HCT116 (cell line): ENCODE data around the gene FGF3.

Source experiments
- CBX3 ChIP-seq: IDR thresholded peaks from 2 replicates; pipeline ENCODE4 v1.6.1; 2012; ENCODE audit warnings: low read depth
- ELF1 ChIP-seq: IDR thresholded peaks from 2 replicates; pipeline ENCODE4 v1.6.1; 2012; ENCODE audit warnings: low read depth, borderline replicate concordance
- EZH2phosphoT487 ChIP-seq: fragments of 200-600 bp; IDR thresholded peaks from 2 replicates; pipeline ENCODE4 v1.6.1; 2018; ENCODE audit warnings: antibody characterized with exemption, borderline replicate concordance
- JUND ChIP-seq: IDR thresholded peaks from 2 replicates; pipeline ENCODE4 v1.6.1; 2012
- POLR2A ChIP-seq: IDR thresholded peaks from 2 replicates; pipeline ENCODE4 v1.7.0; 2011; ENCODE audit warnings: borderline replicate concordance; ENCODE audit not compliant: insufficient read depth, insufficient read length; ENCODE audit errors: extremely low read depth
- POLR2AphosphoS5 ChIP-seq: IDR thresholded peaks from 2 replicates; pipeline ENCODE4 v1.6.1; 2011; ENCODE audit warnings: mild to moderate bottlenecking, low read depth, low read length, moderate library complexity
- TF ChIP-seq, protein P1 (sequence below): IDR thresholded peaks from 2 replicates; pipeline ENCODE4 v1.6.1; 2012
- TF ChIP-seq, protein P2 (sequence below), 3 experiments: fragments of 200-600 bp in 1 of 3; sonication (generic) in 1 of 3; IDR thresholded peaks in 2 of 3; conservative IDR thresholded peaks in 1 of 3; 2 replicates each; pipeline ENCODE4 v1.5.1; 2012 to 2017; ENCODE audit warnings: low read depth in 2 of 3, low read length in 2 of 3, antibody characterized with exemption in 1 of 3, borderline replicate concordance in 1 of 3, control low read depth in 1 of 3, mild to moderate bottlenecking in 1 of 3, mixed read lengths in 1 of 3, mixed run types in 1 of 3, moderate library complexity in 1 of 3; ENCODE audit not compliant: insufficient read depth in 1 of 3

DNA sequence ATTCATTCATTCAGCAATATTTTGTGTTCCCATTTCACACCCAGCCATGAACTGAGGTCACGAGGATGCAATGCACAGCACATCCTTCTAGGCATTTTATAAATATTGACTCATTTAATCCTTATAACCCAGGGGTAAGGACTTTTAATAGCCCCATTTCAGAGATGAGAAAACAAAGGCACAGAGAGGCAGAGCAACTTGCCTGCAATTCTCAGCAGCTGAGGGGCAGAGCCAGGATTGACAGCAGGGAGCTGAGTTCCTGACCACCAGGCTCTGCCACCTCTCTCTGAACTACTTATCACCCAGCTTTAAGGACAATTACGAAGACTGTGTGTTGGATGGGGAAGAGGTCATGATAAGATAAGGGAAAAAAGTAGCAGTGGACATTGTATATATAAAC is 12.8 kb upstream of the FGF3 start:
- TF ChIP-seq ELF1: no peak
- no peak for TF ChIP-seq POLR2A
- TF ChIP-seq, protein P1, sequence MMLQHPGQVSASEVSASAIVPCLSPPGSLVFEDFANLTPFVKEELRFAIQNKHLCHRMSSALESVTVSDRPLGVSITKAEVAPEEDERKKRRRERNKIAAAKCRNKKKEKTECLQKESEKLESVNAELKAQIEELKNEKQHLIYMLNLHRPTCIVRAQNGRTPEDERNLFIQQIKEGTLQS: no peak
- TF ChIP-seq, protein P2, sequence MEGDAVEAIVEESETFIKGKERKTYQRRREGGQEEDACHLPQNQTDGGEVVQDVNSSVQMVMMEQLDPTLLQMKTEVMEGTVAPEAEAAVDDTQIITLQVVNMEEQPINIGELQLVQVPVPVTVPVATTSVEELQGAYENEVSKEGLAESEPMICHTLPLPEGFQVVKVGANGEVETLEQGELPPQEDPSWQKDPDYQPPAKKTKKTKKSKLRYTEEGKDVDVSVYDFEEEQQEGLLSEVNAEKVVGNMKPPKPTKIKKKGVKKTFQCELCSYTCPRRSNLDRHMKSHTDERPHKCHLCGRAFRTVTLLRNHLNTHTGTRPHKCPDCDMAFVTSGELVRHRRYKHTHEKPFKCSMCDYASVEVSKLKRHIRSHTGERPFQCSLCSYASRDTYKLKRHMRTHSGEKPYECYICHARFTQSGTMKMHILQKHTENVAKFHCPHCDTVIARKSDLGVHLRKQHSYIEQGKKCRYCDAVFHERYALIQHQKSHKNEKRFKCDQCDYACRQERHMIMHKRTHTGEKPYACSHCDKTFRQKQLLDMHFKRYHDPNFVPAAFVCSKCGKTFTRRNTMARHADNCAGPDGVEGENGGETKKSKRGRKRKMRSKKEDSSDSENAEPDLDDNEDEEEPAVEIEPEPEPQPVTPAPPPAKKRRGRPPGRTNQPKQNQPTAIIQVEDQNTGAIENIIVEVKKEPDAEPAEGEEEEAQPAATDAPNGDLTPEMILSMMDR (IDR thresholded peaks at IDR 0.05 in 2 of 3, conservative IDR thresholded peaks at IDR 0.05 in 1 of 3; ENCODE audit: borderline replicate concordance in 1 of 3, insufficient read depth in 1 of 3, low read depth in 2 of 3, low read length in 2 of 3): no peak
- no peak for TF ChIP-seq POLR2AphosphoS5
- TF ChIP-seq EZH2phosphoT487: no peak
- no peak for TF ChIP-seq JUND
- TF ChIP-seq CBX3: no peak
